HFF-Myc (cell line): ENCODE measurements around the gene CCL27.

Experiments used
- DNase-seq: peaks from one replicate; pipeline ENCODE4 v3.0.0-alpha.2; 2011; ENCODE audit warnings: low read depth; ENCODE audit errors: extremely low read depth
- H3K4me3 ChIP-seq: replicated peaks from 2 replicates; pipeline ENCODE4 v1.5.1; 2011; ENCODE audit warnings: low read depth, mild to moderate bottlenecking, control low read depth, low read length
- TF ChIP-seq, protein P1 (sequence below): IDR thresholded peaks from 2 replicates; pipeline ENCODE4 v1.5.1; 2012; ENCODE audit warnings: mild to moderate bottlenecking, low read depth, low read length, control low read depth; ENCODE audit errors: missing control alignments

The CCL27 gene

DNA sequence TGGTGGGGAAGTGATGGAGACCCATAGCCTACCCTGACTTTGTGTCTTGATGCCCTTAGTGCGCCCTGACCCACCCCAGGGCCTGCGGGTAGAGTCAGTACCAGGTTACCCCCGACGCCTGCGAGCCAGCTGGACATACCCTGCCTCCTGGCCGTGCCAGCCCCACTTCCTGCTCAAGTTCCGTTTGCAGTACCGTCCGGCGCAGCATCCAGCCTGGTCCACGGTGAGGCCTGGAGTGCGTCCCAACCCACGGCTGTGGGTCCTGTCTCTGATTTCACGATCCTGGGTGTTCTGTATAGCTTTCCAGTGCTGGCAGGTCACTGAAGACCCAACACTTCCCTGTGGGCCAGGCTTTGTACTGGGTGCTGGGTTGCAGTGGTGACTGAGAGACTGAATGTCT is 4.0 kb downstream of the CCL27 start:
- TF ChIP-seq, protein P1, sequence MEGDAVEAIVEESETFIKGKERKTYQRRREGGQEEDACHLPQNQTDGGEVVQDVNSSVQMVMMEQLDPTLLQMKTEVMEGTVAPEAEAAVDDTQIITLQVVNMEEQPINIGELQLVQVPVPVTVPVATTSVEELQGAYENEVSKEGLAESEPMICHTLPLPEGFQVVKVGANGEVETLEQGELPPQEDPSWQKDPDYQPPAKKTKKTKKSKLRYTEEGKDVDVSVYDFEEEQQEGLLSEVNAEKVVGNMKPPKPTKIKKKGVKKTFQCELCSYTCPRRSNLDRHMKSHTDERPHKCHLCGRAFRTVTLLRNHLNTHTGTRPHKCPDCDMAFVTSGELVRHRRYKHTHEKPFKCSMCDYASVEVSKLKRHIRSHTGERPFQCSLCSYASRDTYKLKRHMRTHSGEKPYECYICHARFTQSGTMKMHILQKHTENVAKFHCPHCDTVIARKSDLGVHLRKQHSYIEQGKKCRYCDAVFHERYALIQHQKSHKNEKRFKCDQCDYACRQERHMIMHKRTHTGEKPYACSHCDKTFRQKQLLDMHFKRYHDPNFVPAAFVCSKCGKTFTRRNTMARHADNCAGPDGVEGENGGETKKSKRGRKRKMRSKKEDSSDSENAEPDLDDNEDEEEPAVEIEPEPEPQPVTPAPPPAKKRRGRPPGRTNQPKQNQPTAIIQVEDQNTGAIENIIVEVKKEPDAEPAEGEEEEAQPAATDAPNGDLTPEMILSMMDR, result no peak
- no peak overlapping the region for H3K4me3 ChIP-seq
- no peak for DNase-seq

DNA sequence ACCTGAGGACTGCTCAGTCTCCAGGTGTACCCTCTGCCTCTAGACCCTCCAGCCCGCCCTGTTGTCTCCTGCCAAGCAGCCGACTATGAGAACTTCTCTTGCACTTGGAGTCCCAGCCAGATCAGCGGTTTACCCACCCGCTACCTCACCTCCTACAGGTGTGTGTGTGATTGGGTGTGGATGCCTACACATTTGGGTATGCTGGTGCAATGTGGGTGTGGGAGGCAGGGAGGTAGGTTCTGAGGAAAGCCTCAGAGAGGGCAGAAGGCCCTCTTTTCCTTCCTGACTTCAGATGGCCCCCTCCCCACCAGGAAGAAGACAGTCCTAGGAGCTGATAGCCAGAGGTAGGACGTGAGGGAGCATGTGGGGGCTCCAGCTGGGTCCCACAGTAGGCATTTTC is 5.5 kb downstream of the CCL27 start:
- DNase-seq, result no peak
- no peak overlapping the region for H3K4me3 ChIP-seq
- TF ChIP-seq, protein P1, result no peak

DNA sequence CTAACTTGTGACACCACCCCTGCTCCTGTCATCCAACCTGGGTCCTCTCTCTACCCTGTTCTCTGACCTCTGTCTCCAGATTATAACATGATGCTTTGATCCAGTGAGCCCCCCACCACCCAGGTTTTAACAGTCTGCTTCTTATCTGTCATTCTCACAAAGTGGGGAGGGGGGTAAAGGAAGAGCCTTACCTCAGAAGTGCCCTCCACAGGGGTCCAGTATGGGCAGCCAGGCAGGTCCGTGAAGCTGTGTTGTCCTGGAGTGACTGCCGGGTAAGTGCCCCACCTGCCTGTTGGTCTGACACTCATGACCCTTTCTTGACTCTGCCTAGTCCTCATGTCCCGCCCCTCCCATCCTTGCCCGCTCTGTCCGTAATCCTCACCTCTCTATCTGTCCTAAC is 7.1 kb downstream of the CCL27 start:
- TF ChIP-seq, protein P1, result no peak
- no peak for DNase-seq
- H3K4me3 ChIP-seq, result no peak overlapping the region

DNA sequence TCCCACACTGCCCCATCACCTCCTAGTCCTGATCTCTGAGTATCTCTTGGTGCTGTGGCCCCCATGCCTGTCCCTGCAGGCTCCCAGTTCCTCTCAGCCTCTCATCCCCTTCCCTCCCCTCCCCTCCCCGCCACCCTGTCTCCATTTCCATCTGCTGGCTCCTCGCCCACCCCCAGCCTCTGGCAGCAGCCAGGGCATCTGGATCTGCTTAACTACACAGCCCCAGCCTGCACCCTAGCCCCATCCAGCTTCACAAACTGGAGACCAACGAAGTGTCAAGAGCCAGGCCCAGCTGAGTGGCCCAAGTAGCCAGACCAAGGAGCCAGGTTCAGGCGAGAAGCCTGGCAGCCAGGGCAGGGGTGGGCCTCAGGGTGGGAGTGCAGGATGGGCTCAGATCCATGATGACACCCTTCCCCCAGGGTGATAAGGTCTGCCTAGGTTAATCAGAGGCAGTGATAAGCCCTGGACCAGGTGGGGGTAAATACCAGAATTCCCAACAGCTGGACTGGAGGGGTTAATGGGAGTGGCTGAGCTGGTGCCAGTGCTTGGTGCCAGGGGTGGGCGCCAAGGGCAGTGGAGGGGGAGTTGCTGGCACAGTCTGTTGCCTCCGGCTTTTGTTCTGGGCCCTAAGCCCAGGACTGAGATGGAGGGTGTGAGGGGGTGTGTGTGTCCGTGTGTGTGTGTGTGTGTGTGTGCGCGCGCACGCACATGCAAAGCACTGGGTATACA is 8.0 kb downstream of the CCL27 start:
- no peak overlapping the region for H3K4me3 ChIP-seq
- peak; percentile 71 for DNase-seq
- TF ChIP-seq, protein P1, result no peak

DNA sequence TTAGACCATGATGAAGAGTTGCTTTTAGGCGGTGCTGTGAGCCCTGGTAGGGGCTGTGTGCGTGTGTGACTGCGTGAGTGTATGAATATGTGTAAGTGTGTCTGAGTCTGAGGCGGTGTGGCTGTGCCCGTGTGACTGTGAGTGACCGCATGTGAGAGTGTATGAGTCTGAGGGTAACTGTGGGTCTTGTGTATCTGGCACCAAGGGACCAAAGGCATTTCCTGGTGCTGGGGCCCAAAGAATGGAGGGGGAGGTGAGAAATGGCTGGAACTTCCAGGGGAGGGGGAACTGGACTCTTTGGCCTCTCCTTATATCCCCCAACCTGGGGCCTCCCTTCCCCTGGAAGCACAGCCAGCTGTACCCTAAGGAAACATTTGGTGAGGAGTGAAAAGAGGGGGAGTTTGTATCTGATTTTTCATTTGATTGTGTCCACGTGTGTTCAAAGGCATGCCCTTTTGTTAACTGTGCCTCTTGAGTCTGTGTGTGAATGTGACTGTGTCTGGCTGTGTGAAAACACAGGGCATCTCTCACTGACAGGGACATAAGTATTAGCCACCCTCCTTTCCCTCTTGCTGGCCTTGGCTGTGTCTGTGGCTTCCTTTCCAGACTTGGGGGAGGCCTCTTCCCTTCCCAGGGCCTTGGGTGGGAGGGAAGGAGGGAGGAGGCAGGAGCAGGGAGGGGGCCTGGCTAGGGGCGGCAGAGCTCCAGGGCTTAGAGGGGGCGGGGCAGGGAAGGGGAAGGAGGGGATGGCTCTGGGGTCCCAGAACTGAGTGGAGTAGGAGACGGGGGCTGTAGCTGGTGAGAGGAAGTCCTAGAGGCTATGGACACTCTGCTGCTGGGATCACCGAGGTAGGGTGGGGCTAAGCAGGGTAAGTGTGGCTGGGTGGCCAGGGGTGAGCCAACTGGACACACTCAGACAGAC is 9.0 kb downstream of the CCL27 start:
- no peak for DNase-seq
- TF ChIP-seq, protein P1, result no peak
- H3K4me3 ChIP-seq, result peak overlapping the region; percentile 40

DNA sequence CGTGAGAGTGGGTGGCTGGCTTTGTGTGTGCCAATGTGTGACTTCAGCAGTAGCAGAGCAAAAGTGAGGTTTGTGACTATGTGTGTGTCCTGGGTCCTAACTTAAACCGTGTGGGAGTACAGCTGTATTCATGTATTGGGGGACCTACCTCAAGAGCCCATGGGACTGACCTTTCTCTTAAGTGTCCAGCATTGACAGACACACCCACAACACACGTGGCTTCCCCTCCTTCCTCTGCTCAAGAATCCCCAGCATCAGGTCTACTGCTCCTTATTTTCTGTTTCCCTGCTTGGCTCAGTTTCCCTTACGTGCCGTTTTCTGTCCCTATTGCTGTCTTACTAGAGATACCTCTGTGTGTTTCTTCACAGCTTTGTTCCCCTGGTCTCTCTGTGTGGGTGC is 9.9 kb downstream of the CCL27 start:
- TF ChIP-seq, protein P1, result no peak
- no peak for DNase-seq
- H3K4me3 ChIP-seq, result peak overlapping the region; percentile 40
